ENCODE data around the gene SCAF4. TPM values are rescaled to one million over a fixed set of nuclear protein-coding genes. Genes with fewer than 3 reads are reported as not detected.
A peak's percentile ranks its signal among the peaks of the same experiment; 100 is the strongest.

Gene SCAF4
- total RNA-seq, 1 donor, result 7.6 TPM

- Histone ChIP-seq H3K4me3 (ENCODE audit: insufficient read depth, low read length) (no peak overlapping the region), H3K27me3 (ENCODE audit: insufficient read depth, low read length) (no peaks in the 10 kb centered on the region), H3K4me2 (ENCODE audit: insufficient read depth, low read length) (no peak overlapping the region), H3K4me1 (ENCODE audit: insufficient read depth, low read length) (peaks cover 20% of the 10 kb centered on the region), H2AFZ (ENCODE audit: low read length) (no peak overlapping the region), H3K9me3 (ENCODE audit: low read depth, low read length) (no peaks in the 10 kb centered on the region), H3K27ac (ENCODE audit: low read depth, low read length) (no peak overlapping the region), H3K79me2 (ENCODE audit: insufficient read depth, low read length) (peaks cover 2% of the 10 kb centered on the region), H3K36me3 (ENCODE audit: insufficient read depth, low read length) (peaks cover 41% of the 10 kb centered on the region), H4K20me1 (ENCODE audit: insufficient read depth, low read length) (peaks cover 2% of the 10 kb centered on the region)
- no peak for DNase-seq (ENCODE audit: insufficient read length, low spot score, missing footprints)
- no peak for TF ChIP-seq CTCF (IDR thresholded peaks at IDR 0.05; ENCODE audit: extremely low read depth, low read depth, low read length)
Measured at GRCh38 chr21:31671931-31672330, 60.0 kb downstream of the SCAF4 start.

- Histone ChIP-seq H3K9me3 (ENCODE audit: low read depth, low read length) (no peaks in the 10 kb centered on the region), H3K79me2 (ENCODE audit: insufficient read depth, low read length) (peaks cover 9% of the 10 kb centered on the region), H3K27me3 (ENCODE audit: insufficient read depth, low read length) (no peaks in the 10 kb centered on the region), H3K4me1 (ENCODE audit: insufficient read depth, low read length) (peaks cover 20% of the 10 kb centered on the region), H2AFZ (ENCODE audit: low read length) (no peak overlapping the region), H3K36me3 (ENCODE audit: insufficient read depth, low read length) (peaks cover 48% of the 10 kb centered on the region), H4K20me1 (ENCODE audit: insufficient read depth, low read length) (peaks cover 2% of the 10 kb centered on the region), H3K4me2 (ENCODE audit: insufficient read depth, low read length) (no peak overlapping the region), H3K27ac (ENCODE audit: low read depth, low read length) (no peak overlapping the region), H3K4me3 (ENCODE audit: insufficient read depth, low read length) (no peak overlapping the region)
- no peak for DNase-seq (ENCODE audit: insufficient read length, low spot score, missing footprints)
- TF ChIP-seq CTCF (IDR thresholded peaks at IDR 0.05; ENCODE audit: extremely low read depth, low read depth, low read length), result no peak
Measured at GRCh38 chr21:31671146-31671716, 60.7 kb downstream of the SCAF4 start.

- TF ChIP-seq CTCF (IDR thresholded peaks at IDR 0.05; ENCODE audit: extremely low read depth, low read depth, low read length), result no peak
- Histone ChIP-seq H2AFZ (ENCODE audit: low read length) (no peak overlapping the region), H3K4me1 (ENCODE audit: insufficient read depth, low read length) (peaks cover 24% of the 10 kb centered on the region), H3K4me2 (ENCODE audit: insufficient read depth, low read length) (no peak overlapping the region), H3K79me2 (ENCODE audit: insufficient read depth, low read length) (peaks cover 18% of the 10 kb centered on the region), H3K27ac (ENCODE audit: low read depth, low read length) (no peak overlapping the region), H3K4me3 (ENCODE audit: insufficient read depth, low read length) (no peak overlapping the region), H3K27me3 (ENCODE audit: insufficient read depth, low read length) (no peaks in the 10 kb centered on the region), H4K20me1 (ENCODE audit: insufficient read depth, low read length) (peaks cover 6% of the 10 kb centered on the region), H3K9me3 (ENCODE audit: low read depth, low read length) (no peaks in the 10 kb centered on the region), H3K36me3 (ENCODE audit: insufficient read depth, low read length) (peaks cover 56% of the 10 kb centered on the region)
- no peak for DNase-seq (ENCODE audit: insufficient read length, low spot score, missing footprints)
Measured at GRCh38 chr21:31670070-31670469, 61.8 kb downstream of the SCAF4 start.

- Histone ChIP-seq H3K27me3 (ENCODE audit: insufficient read depth, low read length) (no peaks in the 10 kb centered on the region), H3K27ac (ENCODE audit: low read depth, low read length) (peak overlapping the region; percentile 47), H3K9me3 (ENCODE audit: low read depth, low read length) (no peaks in the 10 kb centered on the region), H3K4me1 (ENCODE audit: insufficient read depth, low read length) (peaks cover 24% of the 10 kb centered on the region), H3K4me3 (ENCODE audit: insufficient read depth, low read length) (no peak overlapping the region), H3K79me2 (ENCODE audit: insufficient read depth, low read length) (peaks cover 28% of the 10 kb centered on the region), H3K4me2 (ENCODE audit: insufficient read depth, low read length) (no peak overlapping the region), H2AFZ (ENCODE audit: low read length) (no peak overlapping the region), H4K20me1 (ENCODE audit: insufficient read depth, low read length) (peaks cover 6% of the 10 kb centered on the region), H3K36me3 (ENCODE audit: insufficient read depth, low read length) (peaks cover 59% of the 10 kb centered on the region)
- no peak for DNase-seq (ENCODE audit: insufficient read length, low spot score, missing footprints)
- no peak for TF ChIP-seq CTCF (IDR thresholded peaks at IDR 0.05; ENCODE audit: extremely low read depth, low read depth, low read length)
Measured at GRCh38 chr21:31668651-31669491, 63.0 kb downstream of the SCAF4 start.

Measured in osteoblast (primary cell).